HG02840 (cell line): ENCODE results near the gene CRLF1.

Source experiments
- ATAC-seq: cut with Tn5 transposase; IDR thresholded peaks from one replicate; pipeline ENCODE4 v1.9.1; 2021; ENCODE audit warnings: mild to moderate bottlenecking, moderate library complexity, moderate number of reproducible peaks; ENCODE audit not compliant: unreplicated experiment, low FRiP score

CRLF1 gene

GRCh38 chr19:18566953-18567352, 39.6 kb downstream of the CRLF1 start:
- no peak for ATAC-seq

DNA sequence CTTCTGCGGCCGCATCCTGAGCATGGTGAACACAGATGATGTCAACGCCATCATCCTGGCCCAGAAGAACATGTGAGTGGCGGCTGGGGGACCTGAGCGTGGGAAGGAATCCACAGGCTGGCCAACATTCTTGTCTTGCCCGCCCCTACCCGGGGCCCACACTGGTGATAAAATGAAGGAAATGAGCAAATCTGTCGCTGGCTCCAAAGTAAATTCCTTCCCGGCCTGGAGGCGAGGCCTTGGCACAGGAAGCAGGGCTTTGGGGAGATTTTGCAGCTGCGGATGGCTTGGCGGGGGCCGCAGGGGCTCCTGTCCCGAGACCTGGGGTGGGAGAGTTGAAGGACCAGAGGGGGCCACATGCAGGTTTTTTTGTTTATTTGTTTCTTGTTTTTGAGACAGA, 44.5 kb downstream of the CRLF1 start:
- no peak for ATAC-seq

GRCh38 chr19:18559685-18560084, 46.9 kb downstream of the CRLF1 start:
- ATAC-seq: no peak

DNA sequence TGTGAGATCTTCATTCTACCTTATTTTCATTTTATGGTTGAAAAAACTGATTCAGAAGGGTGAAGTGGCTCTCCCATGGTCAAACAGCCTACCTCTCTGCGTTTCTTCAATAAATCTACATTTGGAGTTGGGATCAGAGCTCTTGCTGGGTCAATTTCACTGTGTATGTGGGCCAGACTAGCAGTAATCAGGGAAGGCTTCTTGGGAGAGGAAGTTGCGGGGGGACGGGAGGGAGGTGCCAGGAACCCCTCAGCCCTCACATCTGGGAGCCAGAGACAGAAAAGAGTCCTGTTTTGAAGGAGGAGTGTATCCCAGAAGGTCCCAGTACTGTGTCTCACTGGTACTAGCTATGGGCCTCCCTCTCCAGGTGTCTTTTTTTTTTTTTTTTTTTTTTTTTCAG, 48.0 kb downstream of the CRLF1 start:
- ATAC-seq: no peak

DNA sequence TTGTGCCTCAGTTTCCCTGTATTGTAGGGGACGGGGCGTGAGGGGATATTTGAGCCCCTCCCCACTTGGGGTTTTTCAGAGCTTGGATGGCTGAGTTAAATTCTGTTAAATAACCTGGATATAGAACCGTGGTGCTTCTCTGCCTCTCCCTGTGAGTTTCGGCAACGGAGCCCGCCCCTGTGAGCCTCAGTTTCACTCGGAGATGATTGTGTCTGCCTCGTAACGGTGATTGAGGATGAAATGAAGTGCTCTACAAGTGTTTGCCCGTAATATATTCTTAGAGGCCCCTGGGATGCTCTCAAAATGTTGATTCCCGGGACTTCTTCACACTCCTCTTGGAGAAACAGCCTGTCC, 48.4 kb downstream of the CRLF1 start:
- no peak for ATAC-seq

GRCh38 chr19:18557411-18558201, 49.0 kb downstream of the CRLF1 start, which contains the start of gene KXD1:
Gene KXD1, plus strand, starts transcription at chr19:18557870. Its CDS starts 4,187 bp downstream, at chr19:18562057.
- peak; percentile 96 for ATAC-seq

GRCh38 chr19:18551631-18552030, 55.0 kb downstream of the CRLF1 start:
- no peak for ATAC-seq

GRCh38 chr19:18543814-18544475, 62.7 kb downstream of the CRLF1 start:
- ATAC-seq: peak; percentile 41
